DND-41 (cell line): ENCODE measurements around the gene EXOSC3.
"Not testable (repeated sequence)": the region's sequence is repeated elsewhere in the genome, so short reads cannot be mapped to it uniquely, and the experiment has no call there.

Source experiments
- ATAC-seq: fragments of 200-7000 bp; cut with Tn5 transposase; 3 replicates; pipeline ENCODE4 v1.9.1; 2021; ENCODE audit warnings: low read depth; ENCODE audit not compliant: insufficient read depth
- DNase-seq: peaks from one replicate; pipeline ENCODE4 v3.0.0-alpha.2; 2020
- H2AFZ ChIP-seq: 2 replicates; pipeline ENCODE4 v1.6.0; 2012; ENCODE audit warnings: low read depth, low read length
- H3K27ac ChIP-seq: 2 replicates; pipeline ENCODE4 v1.5.1; 2012; ENCODE audit warnings: low read length, inconsistent platforms
- H3K27me3 ChIP-seq: fragments of 200-600 bp; sonication (generic); 2 replicates; pipeline ENCODE4 v1.6.0; 2012; ENCODE audit warnings: low read length, mild to moderate bottlenecking, inconsistent platforms; ENCODE audit not compliant: insufficient read depth, poor library complexity
- H3K36me3 ChIP-seq: 2 replicates; pipeline ENCODE4 v1.5.1; 2012; ENCODE audit warnings: low read length, inconsistent platforms; ENCODE audit not compliant: insufficient read depth
- H3K4me1 ChIP-seq: 2 replicates; pipeline ENCODE4 v1.5.1; 2012; ENCODE audit warnings: mild to moderate bottlenecking, low read length; ENCODE audit not compliant: insufficient read depth
- H3K4me2 ChIP-seq: 2 replicates; pipeline ENCODE4 v1.6.0; 2012; ENCODE audit warnings: mild to moderate bottlenecking, moderate library complexity, low read length, inconsistent platforms; ENCODE audit not compliant: insufficient read depth
- H3K4me3 ChIP-seq, 2 experiments: fragments of 200-600 bp in 1 of 2; shearing (Covaris generic) in 1 of 2; 2 replicates each; pipeline ENCODE4 v1.5.1; 2012 to 2016; ENCODE audit warnings: inconsistent platforms in 2 of 2, low read length in 2 of 2, mild to moderate bottlenecking in 2 of 2, low read depth in 1 of 2, moderate library complexity in 1 of 2
- H3K79me2 ChIP-seq: 2 replicates; pipeline ENCODE4 v1.6.0; 2012; ENCODE audit warnings: low read length, inconsistent platforms; ENCODE audit not compliant: insufficient read depth
- H3K9ac ChIP-seq: 2 replicates; pipeline ENCODE4 v1.6.0; 2012; ENCODE audit warnings: low read depth, mild to moderate bottlenecking, inconsistent platforms, low read length, moderate library complexity
- H3K9me3 ChIP-seq: 2 replicates; pipeline ENCODE4 v1.5.1; 2012; ENCODE audit warnings: low read length, moderate library complexity, mild to moderate bottlenecking, inconsistent platforms; ENCODE audit not compliant: insufficient read depth, severe bottlenecking
- H4K20me1 ChIP-seq: 2 replicates; pipeline ENCODE4 v1.6.0; 2012; ENCODE audit warnings: low read length; ENCODE audit not compliant: insufficient read depth
- CTCF ChIP-seq: IDR thresholded peaks from 2 replicates; pipeline ENCODE4 v1.5.1; 2012; ENCODE audit warnings: borderline replicate concordance, low read length, moderate library complexity, mild to moderate bottlenecking; ENCODE audit not compliant: poor library complexity, severe bottlenecking; ENCODE audit errors: extremely low read depth
- EZH2 ChIP-seq: IDR thresholded peaks from 3 replicates; pipeline ENCODE4 v1.6.1; 2012; ENCODE audit warnings: borderline replicate concordance, low read depth, mild to moderate bottlenecking, moderate library complexity, low read length, inconsistent platforms; ENCODE audit not compliant: severe bottlenecking

EXOSC3 gene

GRCh38 chr9:37769995-37770394, 14.9 kb downstream of the EXOSC3 start:
- H3K79me2 ChIP-seq = no peaks in the 10 kb centered on the region
- H2AFZ ChIP-seq = no peak overlapping the region
- H3K4me2 ChIP-seq = no peak overlapping the region
- H3K4me1 ChIP-seq = no peaks in the 10 kb centered on the region
- DNase-seq (no peak), ATAC-seq (no peak)
- TF ChIP-seq CTCF (no peak), EZH2 (no peak)
- no peaks in the 10 kb centered on the region for H3K9me3 ChIP-seq
- no peak overlapping the region for H3K9ac ChIP-seq
- peaks cover 44% of the 10 kb centered on the region for H3K36me3 ChIP-seq
- no peaks in the 10 kb centered on the region for H3K27me3 ChIP-seq
- H3K4me3 ChIP-seq = no peak overlapping the region
- no peaks in the 10 kb centered on the region for H4K20me1 ChIP-seq
- H3K27ac ChIP-seq = no peak overlapping the region

GRCh38 chr9:37769306-37769705, 15.6 kb downstream of the EXOSC3 start:
- Histone ChIP-seq H3K9me3 (no peaks in the 10 kb centered on the region), H3K36me3 (peaks cover 42% of the 10 kb centered on the region), H4K20me1 (no peaks in the 10 kb centered on the region), H3K27me3 (no peaks in the 10 kb centered on the region), H3K4me3 (no peak overlapping the region), H2AFZ (no peak overlapping the region), H3K4me1 (no peaks in the 10 kb centered on the region), H3K4me2 (no peak overlapping the region), H3K79me2 (no peaks in the 10 kb centered on the region), H3K9ac (no peak overlapping the region), H3K27ac (no peak overlapping the region)
- no peak for DNase-seq
- TF ChIP-seq CTCF = no peak
- no peak for TF ChIP-seq EZH2
- ATAC-seq = no peak

- not testable (repeated sequence) for ATAC-seq, H2AFZ ChIP-seq, H3K79me2 ChIP-seq, H3K9ac ChIP-seq, H3K4me3 ChIP-seq, H4K20me1 ChIP-seq, H3K27me3 ChIP-seq, H3K9me3 ChIP-seq, H3K4me1 ChIP-seq, DNase-seq, H3K4me2 ChIP-seq, H3K27ac ChIP-seq
- peaks cover 23% of the 10 kb centered on the region for H3K36me3 ChIP-seq
Measured at GRCh38 chr9:37765263-37765662, 19.6 kb downstream of the EXOSC3 start.

- no peaks in the 10 kb centered on the region for H3K4me1 ChIP-seq
- peaks cover 12% of the 10 kb centered on the region; the same call in 1 of the 2 replicates for H3K36me3 ChIP-seq
- no peaks in the 10 kb centered on the region for H3K27me3 ChIP-seq
- no peak overlapping the region for H2AFZ ChIP-seq
- no peaks in the 10 kb centered on the region for H4K20me1 ChIP-seq
- H3K4me3 ChIP-seq = no peak overlapping the region
- no peak overlapping the region for H3K4me2 ChIP-seq
- 0 out of 2 replicates have a peak, but pooled peaks cover 3% of the 10 kb centered on the region for H3K79me2 ChIP-seq
- H3K9ac ChIP-seq = no peak overlapping the region
- H3K27ac ChIP-seq = no peak overlapping the region
- DNase-seq (no peak), ATAC-seq (no peak)
- TF ChIP-seq EZH2 (no peak), CTCF (no peak)
- no peaks in the 10 kb centered on the region for H3K9me3 ChIP-seq
Measured at GRCh38 chr9:37761511-37761910, 23.4 kb downstream of the EXOSC3 start.
